Measurements from ENCODE around the gene LRRC7.

GRCh38 chr1:69845655-69846054 lies 277.9 kb downstream of the LRRC7 start:
- TF ChIP-seq, protein P1, sequence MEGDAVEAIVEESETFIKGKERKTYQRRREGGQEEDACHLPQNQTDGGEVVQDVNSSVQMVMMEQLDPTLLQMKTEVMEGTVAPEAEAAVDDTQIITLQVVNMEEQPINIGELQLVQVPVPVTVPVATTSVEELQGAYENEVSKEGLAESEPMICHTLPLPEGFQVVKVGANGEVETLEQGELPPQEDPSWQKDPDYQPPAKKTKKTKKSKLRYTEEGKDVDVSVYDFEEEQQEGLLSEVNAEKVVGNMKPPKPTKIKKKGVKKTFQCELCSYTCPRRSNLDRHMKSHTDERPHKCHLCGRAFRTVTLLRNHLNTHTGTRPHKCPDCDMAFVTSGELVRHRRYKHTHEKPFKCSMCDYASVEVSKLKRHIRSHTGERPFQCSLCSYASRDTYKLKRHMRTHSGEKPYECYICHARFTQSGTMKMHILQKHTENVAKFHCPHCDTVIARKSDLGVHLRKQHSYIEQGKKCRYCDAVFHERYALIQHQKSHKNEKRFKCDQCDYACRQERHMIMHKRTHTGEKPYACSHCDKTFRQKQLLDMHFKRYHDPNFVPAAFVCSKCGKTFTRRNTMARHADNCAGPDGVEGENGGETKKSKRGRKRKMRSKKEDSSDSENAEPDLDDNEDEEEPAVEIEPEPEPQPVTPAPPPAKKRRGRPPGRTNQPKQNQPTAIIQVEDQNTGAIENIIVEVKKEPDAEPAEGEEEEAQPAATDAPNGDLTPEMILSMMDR (IDR thresholded peaks at IDR 0.05; ENCODE audit: poor library complexity, severe bottlenecking), result no peak
- TF ChIP-seq, protein P2, sequence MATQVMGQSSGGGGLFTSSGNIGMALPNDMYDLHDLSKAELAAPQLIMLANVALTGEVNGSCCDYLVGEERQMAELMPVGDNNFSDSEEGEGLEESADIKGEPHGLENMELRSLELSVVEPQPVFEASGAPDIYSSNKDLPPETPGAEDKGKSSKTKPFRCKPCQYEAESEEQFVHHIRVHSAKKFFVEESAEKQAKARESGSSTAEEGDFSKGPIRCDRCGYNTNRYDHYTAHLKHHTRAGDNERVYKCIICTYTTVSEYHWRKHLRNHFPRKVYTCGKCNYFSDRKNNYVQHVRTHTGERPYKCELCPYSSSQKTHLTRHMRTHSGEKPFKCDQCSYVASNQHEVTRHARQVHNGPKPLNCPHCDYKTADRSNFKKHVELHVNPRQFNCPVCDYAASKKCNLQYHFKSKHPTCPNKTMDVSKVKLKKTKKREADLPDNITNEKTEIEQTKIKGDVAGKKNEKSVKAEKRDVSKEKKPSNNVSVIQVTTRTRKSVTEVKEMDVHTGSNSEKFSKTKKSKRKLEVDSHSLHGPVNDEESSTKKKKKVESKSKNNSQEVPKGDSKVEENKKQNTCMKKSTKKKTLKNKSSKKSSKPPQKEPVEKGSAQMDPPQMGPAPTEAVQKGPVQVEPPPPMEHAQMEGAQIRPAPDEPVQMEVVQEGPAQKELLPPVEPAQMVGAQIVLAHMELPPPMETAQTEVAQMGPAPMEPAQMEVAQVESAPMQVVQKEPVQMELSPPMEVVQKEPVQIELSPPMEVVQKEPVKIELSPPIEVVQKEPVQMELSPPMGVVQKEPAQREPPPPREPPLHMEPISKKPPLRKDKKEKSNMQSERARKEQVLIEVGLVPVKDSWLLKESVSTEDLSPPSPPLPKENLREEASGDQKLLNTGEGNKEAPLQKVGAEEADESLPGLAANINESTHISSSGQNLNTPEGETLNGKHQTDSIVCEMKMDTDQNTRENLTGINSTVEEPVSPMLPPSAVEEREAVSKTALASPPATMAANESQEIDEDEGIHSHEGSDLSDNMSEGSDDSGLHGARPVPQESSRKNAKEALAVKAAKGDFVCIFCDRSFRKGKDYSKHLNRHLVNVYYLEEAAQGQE (IDR thresholded peaks at IDR 0.05; ENCODE audit: borderline replicate concordance), result no peak
- TF ChIP-seq TAF1 (IDR thresholded peaks at IDR 0.05; ENCODE audit: low read depth), result no peak
- no peak for TF ChIP-seq EZH2 (IDR thresholded peaks at IDR 0.05; ENCODE audit: borderline replicate concordance, insufficient read depth, low read length, poor library complexity, severe bottlenecking)
- no peak for TF ChIP-seq EP300 (conservative IDR thresholded peaks at IDR 0.05; ENCODE audit: poor library complexity, severe bottlenecking)
- TF ChIP-seq MXI1 (conservative IDR thresholded peaks at IDR 0.05; ENCODE audit: poor library complexity, severe bottlenecking), result no peak

Data from neural cell (in vitro differentiated cells).